ENCODE results near the gene CNTNAP5.

Gene CNTNAP5

DNA sequence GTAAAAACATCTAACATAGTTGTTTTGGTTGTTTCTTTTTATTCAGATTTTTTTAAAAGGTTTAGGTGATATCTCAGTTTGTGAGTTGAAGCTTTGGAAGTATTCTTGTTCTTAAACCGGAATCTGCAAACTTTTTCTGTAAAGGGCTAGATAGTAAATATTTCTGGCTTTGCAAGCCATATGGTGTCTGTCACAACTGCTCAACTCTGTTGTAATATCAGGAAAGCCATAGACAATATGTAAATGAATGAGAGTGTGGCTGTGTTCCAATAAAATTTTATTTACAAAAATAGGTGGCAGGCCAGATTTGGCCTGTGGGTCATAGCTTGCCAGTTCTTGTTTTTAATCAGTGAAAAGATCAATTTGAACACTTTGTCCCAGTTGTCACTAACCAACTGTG lies 134.1 kb downstream of the CNTNAP5 start:
- no peak overlapping the region for H3K4me3 ChIP-seq (ENCODE audit: low read length)
- DNase-seq (ENCODE audit: low read depth) = no peak
- TF ChIP-seq, protein P1, sequence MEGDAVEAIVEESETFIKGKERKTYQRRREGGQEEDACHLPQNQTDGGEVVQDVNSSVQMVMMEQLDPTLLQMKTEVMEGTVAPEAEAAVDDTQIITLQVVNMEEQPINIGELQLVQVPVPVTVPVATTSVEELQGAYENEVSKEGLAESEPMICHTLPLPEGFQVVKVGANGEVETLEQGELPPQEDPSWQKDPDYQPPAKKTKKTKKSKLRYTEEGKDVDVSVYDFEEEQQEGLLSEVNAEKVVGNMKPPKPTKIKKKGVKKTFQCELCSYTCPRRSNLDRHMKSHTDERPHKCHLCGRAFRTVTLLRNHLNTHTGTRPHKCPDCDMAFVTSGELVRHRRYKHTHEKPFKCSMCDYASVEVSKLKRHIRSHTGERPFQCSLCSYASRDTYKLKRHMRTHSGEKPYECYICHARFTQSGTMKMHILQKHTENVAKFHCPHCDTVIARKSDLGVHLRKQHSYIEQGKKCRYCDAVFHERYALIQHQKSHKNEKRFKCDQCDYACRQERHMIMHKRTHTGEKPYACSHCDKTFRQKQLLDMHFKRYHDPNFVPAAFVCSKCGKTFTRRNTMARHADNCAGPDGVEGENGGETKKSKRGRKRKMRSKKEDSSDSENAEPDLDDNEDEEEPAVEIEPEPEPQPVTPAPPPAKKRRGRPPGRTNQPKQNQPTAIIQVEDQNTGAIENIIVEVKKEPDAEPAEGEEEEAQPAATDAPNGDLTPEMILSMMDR (conservative IDR thresholded peaks at IDR 0.05; ENCODE audit: low read depth, low read length) = no peak

DNA sequence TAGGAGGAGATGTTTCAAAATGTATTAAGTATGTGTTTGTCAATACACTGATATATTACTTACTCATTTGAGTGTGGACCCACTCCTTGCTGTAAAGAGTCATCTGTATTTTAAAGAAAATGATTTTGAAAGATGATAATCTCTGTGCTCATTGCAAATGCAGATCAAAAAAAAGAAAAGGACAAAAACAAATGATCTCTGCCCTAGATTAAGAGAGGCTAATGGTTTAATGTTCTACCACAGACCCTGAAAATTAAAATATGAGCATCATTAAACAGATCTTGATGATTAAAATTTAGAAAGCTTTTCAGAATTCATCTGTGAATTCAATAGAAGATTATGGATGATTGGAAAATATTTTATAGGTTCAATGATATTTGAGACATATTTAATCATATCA lies 136.5 kb downstream of the CNTNAP5 start:
- H3K4me3 ChIP-seq (ENCODE audit: low read length) = no peak overlapping the region
- TF ChIP-seq, protein P1 (conservative IDR thresholded peaks at IDR 0.05; ENCODE audit: low read depth, low read length) = no peak
- no peak for DNase-seq (ENCODE audit: low read depth)

DNA sequence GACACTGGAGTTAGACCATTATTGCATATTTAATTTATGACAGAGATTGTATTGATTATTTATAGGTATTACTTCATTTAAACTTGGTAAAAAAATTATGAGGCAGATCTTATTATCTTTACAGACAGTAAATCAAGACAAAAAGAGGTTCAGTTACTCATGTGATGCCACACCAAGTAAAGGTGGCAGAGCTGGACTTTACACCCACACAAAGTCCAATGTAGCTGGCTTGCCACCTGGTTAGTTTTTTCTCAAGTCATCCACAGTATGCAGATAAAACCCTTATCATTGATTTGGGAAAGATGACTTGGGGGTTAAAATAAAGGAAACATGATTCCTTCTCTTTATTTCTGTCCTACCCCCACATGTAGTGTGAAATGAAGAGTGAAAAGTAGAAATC lies 137.2 kb downstream of the CNTNAP5 start:
- H3K4me3 ChIP-seq (ENCODE audit: low read length) = no peak overlapping the region
- TF ChIP-seq, protein P1 (conservative IDR thresholded peaks at IDR 0.05; ENCODE audit: low read depth, low read length) = no peak
- DNase-seq (ENCODE audit: low read depth) = no peak

DNA sequence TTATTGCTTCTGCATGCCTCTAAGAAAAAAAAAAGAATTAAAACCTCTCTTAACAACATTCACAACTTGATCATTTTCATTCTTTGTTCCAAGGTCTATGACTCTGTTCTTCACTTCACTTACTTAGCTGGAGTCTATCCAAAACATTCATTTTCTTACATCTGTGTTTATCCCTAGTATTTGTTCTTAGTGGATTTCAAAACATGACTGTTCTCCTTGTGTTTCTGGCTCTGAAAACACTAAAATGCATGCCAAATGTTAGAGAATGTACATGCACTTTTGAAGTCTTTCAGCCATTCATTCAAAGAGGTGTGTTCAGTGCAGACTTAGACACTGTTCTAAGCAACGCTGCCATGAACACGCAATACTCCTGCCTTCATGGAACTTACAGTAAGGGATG lies 138.8 kb downstream of the CNTNAP5 start:
- H3K4me3 ChIP-seq (ENCODE audit: low read length) = no peak overlapping the region
- peak; percentile 19 for DNase-seq (ENCODE audit: low read depth)
- TF ChIP-seq, protein P1 (conservative IDR thresholded peaks at IDR 0.05; ENCODE audit: low read depth, low read length) = no peak

DNA sequence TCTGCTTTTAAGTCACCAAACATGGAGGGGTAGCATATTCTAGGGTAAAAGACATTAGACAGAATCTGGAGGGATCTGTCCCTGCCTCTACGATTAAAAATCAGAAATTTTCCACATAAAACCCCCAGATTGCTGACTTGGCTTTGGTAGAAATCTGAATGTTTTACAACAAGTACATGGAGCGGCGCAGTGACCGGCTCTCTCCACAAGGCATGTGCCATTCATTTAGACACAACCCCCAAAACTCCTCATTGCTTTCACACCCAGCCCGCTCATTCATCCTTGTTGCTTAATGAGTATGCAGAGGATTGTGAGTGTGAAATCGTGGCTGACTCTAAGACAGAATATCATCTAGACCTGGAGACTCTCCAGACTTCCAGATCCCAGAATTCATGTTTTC lies 140.6 kb downstream of the CNTNAP5 start:
- DNase-seq (ENCODE audit: low read depth) = no peak
- TF ChIP-seq, protein P1 (conservative IDR thresholded peaks at IDR 0.05; ENCODE audit: low read depth, low read length) = no peak
- no peak overlapping the region for H3K4me3 ChIP-seq (ENCODE audit: low read length)

DNA sequence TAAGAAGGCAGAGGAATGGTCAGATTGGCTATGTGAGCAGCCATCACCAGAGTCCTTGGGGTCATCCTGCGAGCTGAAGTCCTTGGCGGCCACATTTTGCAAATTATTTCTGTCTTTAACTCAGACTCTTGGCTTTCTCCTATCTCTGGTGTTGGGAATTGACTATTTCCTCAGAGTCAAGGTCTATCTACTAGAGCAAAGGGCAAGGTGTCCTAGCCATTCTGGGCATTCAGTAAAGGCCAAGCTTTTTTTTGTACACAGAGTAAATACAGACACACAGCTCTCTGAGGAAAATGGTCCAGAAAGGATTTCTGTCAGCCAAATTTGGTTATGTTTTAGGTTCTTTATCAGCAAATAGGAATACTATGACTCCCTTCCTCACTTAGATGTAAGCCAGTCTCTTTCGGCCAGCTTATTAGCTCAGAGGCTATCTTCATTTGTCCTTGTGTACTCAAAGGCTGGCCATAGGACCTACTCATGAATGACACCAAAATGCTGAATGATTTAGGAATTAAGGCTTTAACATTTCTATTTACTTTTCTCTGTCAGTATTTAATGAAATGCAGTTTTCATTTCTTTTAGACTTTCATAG lies 146.5 kb downstream of the CNTNAP5 start:
- TF ChIP-seq, protein P1 (conservative IDR thresholded peaks at IDR 0.05; ENCODE audit: low read depth, low read length) = no peak

DNA sequence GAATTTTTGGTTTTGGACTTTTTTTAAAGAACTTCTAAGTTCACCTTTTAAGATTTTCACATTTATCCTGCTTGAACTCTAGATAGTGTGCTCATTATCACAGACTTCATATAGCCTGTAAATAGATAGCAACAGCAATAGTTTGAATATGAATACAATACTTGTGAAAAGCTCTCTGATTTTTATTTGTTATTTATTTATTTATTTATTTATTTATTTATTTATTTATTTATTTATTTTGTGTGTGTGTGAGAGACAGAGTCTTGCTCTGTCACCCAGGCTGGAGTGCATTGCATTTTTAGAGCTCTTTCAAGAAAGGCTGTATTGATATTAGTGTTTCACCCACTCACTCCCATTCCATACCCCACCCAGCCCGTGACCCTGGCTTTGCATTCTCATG lies 153.6 kb downstream of the CNTNAP5 start:
- TF ChIP-seq, protein P1 (conservative IDR thresholded peaks at IDR 0.05; ENCODE audit: low read depth, low read length) = no peak
- H3K4me3 ChIP-seq (ENCODE audit: low read length) = no peak overlapping the region
- DNase-seq (ENCODE audit: low read depth) = no peak

More for the DNA sequence above, 146.5 kb downstream of the CNTNAP5 start:
- no peak for DNase-seq (ENCODE audit: low read depth)
- no peak overlapping the region for H3K4me3 ChIP-seq (ENCODE audit: low read length)
